SK-N-SH (cell line): ENCODE results near the gene EFCAB8.

Experiments
- CTCF ChIP-seq: fragments of 200-600 bp; sonication (generic); IDR thresholded peaks from 2 replicates; pipeline ENCODE4 v1.6.1; 2017; ENCODE audit warnings: antibody characterized with exemption, mild to moderate bottlenecking, moderate library complexity
- EP300 ChIP-seq, 2 experiments: IDR thresholded peaks; 2 replicates each; pipeline versions ENCODE4 v1.4.0 to v1.6.1; 2012; ENCODE audit warnings: borderline replicate concordance in 1 of 2, low read depth in 1 of 2, low read length in 1 of 2
- GABPA ChIP-seq: IDR thresholded peaks from 2 replicates; pipeline ENCODE4 v1.4.0; 2012; ENCODE audit warnings: low read depth, mild to moderate bottlenecking
- IRF3 ChIP-seq: fragments of 150-350 bp; IDR thresholded peaks from 2 replicates; pipeline ENCODE4 v1.6.1; 2016; ENCODE audit warnings: mild to moderate bottlenecking, low read depth, low read length
- MXI1 ChIP-seq: IDR thresholded peaks from 2 replicates; pipeline ENCODE4 v1.6.1; 2012; ENCODE audit warnings: mild to moderate bottlenecking, low read depth, low read length, improper control_type of control experiment
- NRF1 ChIP-seq: IDR thresholded peaks from 2 replicates; pipeline ENCODE4 v1.6.1; 2012; ENCODE audit warnings: low read depth, mild to moderate bottlenecking, low read length
- RFX5 ChIP-seq: IDR thresholded peaks from 2 replicates; pipeline ENCODE4 v1.6.1; 2012; ENCODE audit warnings: mild to moderate bottlenecking, improper control_type of control experiment, low read length

GRCh38 chr20:33007376-33008335 lies 148.9 kb downstream of the EFCAB8 start, which contains the start of gene BPIFB2:
- TF ChIP-seq CTCF (no peak), EP300 (IDR thresholded peaks at IDR 0.05; ENCODE audit: borderline replicate concordance in 1 of 2, low read depth in 1 of 2, low read length in 1 of 2) (no peak), RFX5 (no peak), IRF3 (no peak), GABPA (no peak), MXI1 (no peak), NRF1 (no peak)
